HG03097 (cell line): Measurements from ENCODE around the gene PAX9.

Source experiments
- ATAC-seq: cut with Tn5 transposase; IDR thresholded peaks from one replicate; pipeline ENCODE4 v1.9.1; 2021; ENCODE audit not compliant: unreplicated experiment, low FRiP score

PAX9 gene

GRCh38 chr14:36661506-36662257 lies at the start of gene PAX9:
PAX9 (plus strand) TSS chr14:36661860; CDS start chr14:36662090, 230 bp downstream.
- ATAC-seq, result peak; percentile 91

- no peak for ATAC-seq
These were observed 43.8 kb upstream of the PAX9 start for GRCh38 chr14:36617824-36618223.

- ATAC-seq, result no peak
These were observed 43.0 kb upstream of the PAX9 start for GRCh38 chr14:36618641-36619040.

- ATAC-seq, result no peak
These were observed 42.5 kb upstream of the PAX9 start for GRCh38 chr14:36619131-36619530.

GRCh38 chr14:36619853-36620252 lies 41.8 kb upstream of the PAX9 start:
- no peak for ATAC-seq

GRCh38 chr14:36625014-36625413 lies 36.6 kb upstream of the PAX9 start:
- no peak for ATAC-seq

GRCh38 chr14:36625436-36625835 lies 36.2 kb upstream of the PAX9 start:
- no peak for ATAC-seq

- no peak for ATAC-seq
These were observed 35.5 kb upstream of the PAX9 start for GRCh38 chr14:36626151-36626550.

GRCh38 chr14:36627981-36628380 lies 33.7 kb upstream of the PAX9 start:
- no peak for ATAC-seq

- no peak for ATAC-seq
These were observed 28.1 kb upstream of the PAX9 start for GRCh38 chr14:36633580-36633979.

GRCh38 chr14:36646664-36647416 lies 14.8 kb upstream of the PAX9 start:
- no peak for ATAC-seq

- ATAC-seq, result no peak
These were observed 14.2 kb upstream of the PAX9 start for GRCh38 chr14:36647417-36647823.

- ATAC-seq, result no peak
These were observed 13.6 kb upstream of the PAX9 start for GRCh38 chr14:36647824-36648753.

- ATAC-seq, result no peak
These were observed 11.6 kb upstream of the PAX9 start for GRCh38 chr14:36649872-36650650.

- no peak for ATAC-seq
These were observed 9.0 kb upstream of the PAX9 start for GRCh38 chr14:36652542-36653201.

- no peak for ATAC-seq
These were observed 8.2 kb upstream of the PAX9 start for GRCh38 chr14:36653413-36653812.

- no peak for ATAC-seq
These were observed 7.5 kb upstream of the PAX9 start for GRCh38 chr14:36653962-36654793.

GRCh38 chr14:36654794-36655381 lies 6.8 kb upstream of the PAX9 start:
- no peak for ATAC-seq
